Epithelial cell of prostate (primary cell): ENCODE measurements around the gene LRRK1.

Experiments used
- DNase-seq: peaks from one replicate; pipeline ENCODE4 v3.0.0-alpha.2; 2011; ENCODE audit warnings: low read depth, low spot score
- H3K27ac ChIP-seq: fragments of 450-650 bp; 2 replicates; pipeline ENCODE4 v1.5.1; 2017; ENCODE audit warnings: mild to moderate bottlenecking

LRRK1 gene

GRCh38 chr15:101000271-101000681 is 81.1 kb downstream of the LRRK1 start:
- no peak for DNase-seq
- H3K27ac ChIP-seq: no peak overlapping the region

- no peak for DNase-seq
- no peak overlapping the region for H3K27ac ChIP-seq
These were observed 81.9 kb downstream of the LRRK1 start for GRCh38 chr15:101001056-101001455.

DNA sequence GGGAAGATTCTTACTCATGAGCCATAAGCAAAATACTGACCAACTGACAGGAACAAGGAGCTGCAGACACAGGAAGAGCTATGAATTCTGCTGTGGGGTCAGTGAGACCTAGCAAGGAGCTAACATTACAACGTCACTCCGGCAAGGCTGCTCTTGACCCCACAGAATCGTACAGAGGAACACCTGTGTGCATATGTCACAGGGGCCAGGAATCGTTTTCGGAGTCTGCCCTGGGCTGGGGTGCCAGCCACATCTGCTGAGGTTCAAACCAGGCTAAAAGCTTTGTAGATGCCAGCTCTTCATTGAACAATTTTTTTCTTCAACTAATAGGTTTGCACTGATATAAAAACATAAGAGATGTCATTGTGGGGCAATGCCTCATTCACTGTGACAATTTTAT is 82.6 kb downstream of the LRRK1 start:
- H3K27ac ChIP-seq: no peak overlapping the region
- DNase-seq: no peak

DNA sequence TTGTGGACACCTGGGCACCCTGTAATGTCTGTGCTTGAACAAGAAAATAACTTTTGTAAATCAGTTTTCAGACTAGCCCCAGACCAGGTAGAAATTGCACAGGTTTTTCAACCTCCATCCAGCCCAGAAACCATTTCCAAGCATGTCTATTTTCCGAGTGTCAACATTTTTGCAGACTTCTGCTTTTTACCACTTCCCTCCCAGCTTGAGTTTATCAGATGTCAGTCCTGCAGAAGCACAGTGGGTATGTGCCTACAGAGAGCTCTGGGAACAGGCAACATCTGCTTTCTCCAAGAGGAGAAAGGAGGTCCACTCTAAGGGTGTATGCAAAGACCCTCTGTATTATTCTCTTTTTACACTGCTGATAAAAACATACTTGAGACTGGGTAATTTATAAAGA is 83.9 kb downstream of the LRRK1 start:
- DNase-seq: no peak
- H3K27ac ChIP-seq: no peak overlapping the region

- no peak overlapping the region for H3K27ac ChIP-seq
- no peak for DNase-seq
These were observed 84.5 kb downstream of the LRRK1 start for GRCh38 chr15:101003706-101004105.

DNA sequence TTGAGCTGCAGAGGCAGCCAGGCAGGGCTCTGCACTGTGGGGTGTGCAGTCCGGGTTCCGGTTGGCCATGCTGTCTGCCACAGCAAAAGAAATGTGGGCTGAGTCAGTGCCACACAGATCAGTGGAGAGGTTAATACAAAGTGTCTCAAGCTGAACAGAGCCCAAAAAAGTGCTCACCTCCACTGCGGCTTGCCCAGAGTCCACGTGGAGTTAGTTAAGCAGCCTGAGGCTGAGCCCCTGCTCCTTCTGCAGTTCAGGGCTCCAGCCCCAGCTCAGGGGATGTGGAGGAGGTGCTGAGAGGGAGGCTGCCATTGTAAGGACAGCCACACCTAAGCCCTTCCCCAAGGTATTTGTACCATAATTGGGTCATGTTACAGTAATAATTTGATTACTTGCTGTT is 85.3 kb downstream of the LRRK1 start:
- H3K27ac ChIP-seq: no peak overlapping the region
- DNase-seq: no peak

- H3K27ac ChIP-seq: no peak overlapping the region
- DNase-seq: no peak
These were observed 86.0 kb downstream of the LRRK1 start for GRCh38 chr15:101004986-101005747.

DNA sequence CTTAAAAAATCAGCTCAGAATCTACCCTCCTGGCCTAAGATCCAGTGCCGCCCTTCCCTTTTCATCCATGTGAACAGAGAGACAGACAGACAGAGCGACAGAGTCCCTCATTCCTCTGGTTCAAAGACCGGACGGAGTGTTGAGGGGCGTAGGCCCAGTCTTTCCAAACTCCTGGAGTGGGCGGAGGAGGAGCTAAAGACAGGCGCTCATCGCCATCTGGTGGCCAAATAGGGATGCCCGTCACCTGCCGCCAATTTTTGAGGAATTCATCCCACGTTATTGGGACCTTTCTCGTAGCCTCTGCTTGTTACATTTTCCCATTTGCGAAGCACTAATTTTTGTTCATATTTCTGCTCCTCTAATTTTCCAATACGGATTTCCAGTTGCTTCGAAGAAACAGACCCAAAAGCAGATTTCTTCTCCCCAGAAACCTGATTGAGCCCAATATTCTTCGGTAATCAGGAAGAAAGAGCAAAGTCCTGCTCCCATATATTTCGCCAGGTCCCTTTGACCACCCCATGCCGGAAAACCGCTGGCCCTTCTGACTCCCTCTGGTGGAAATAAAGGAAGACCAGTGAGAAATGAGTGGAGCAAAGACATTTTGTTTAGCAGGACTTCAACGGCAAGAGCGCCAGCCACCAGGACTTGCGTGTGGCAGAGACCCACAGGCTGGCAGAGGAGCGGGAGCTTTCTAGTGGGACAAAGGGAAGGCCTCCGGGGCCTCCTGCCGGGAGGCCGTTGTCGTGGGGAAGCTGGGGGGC is 88.0 kb downstream of the LRRK1 start:
- H3K27ac ChIP-seq: no peak overlapping the region
- DNase-seq: no peak

DNA sequence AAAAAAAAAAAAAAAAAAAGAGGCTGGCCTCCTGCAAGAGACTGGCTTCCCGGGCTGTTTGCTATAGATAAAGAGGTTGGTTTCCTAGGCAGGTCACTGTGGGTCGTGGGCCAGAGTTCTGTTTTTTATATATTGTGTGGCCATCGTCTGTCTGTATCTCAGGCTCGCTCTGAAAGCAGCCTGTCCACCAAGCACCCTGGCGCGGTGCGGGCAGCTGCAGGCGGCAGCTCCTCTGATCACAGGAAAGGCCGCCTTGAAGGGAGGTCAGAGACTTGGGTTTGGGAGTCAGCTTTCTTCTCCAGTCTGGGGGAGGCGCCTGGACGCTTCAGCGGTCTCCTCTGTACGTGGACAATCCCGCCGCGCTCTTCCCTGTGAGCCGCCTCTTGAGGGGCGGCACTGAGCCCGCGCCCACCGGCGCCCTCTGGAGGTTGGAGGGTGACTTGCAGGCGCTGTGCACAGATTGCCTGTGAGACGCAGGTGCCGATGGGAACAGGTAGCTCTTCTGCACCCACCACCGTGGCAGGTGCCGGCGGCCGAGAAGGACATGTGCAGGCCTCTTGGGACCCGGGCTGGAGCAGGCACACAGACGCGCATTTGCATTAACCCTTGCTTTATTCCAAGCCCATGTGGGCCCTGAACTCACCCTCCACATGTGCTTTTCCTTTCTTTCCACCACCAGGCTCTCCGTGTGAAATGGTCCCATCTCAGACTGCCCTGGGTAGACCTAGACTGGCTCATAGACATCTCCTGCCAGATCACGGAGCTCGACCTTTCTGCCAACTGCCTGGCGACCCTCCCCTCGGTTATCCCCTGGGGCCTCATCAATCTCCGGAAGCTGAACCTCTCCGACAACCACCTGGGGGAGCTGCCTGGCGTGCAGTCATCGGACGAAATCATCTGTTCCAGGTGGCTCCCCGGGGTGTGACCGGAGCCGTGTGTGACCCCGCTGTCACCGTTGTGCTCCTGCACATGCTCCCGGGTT is 89.3 kb downstream of the LRRK1 start:
- H3K27ac ChIP-seq: no peak overlapping the region
- no peak for DNase-seq

- no peak overlapping the region for H3K27ac ChIP-seq
- no peak for DNase-seq
These were observed 90.0 kb downstream of the LRRK1 start for GRCh38 chr15:101009176-101009575.

DNA sequence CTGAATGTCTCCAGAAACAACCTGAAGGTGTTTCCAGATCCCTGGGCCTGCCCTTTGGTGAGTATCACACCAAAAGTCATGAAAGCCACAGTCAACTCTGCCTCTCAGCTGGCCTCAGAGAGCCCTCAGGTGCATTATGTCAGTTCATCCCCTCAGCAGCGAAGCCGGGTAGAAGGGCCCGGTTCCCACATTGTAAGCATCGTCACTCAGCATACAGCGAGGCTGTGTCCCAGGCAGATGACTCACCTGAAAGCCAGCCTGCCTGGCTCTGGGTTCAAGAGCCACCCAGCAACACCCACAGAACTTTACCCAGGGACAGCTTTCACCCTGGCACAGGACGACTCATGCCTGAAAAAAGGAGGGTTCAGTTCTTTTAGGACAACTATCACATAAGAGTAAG is 91.6 kb downstream of the LRRK1 start:
- H3K27ac ChIP-seq: no peak overlapping the region
- no peak for DNase-seq

DNA sequence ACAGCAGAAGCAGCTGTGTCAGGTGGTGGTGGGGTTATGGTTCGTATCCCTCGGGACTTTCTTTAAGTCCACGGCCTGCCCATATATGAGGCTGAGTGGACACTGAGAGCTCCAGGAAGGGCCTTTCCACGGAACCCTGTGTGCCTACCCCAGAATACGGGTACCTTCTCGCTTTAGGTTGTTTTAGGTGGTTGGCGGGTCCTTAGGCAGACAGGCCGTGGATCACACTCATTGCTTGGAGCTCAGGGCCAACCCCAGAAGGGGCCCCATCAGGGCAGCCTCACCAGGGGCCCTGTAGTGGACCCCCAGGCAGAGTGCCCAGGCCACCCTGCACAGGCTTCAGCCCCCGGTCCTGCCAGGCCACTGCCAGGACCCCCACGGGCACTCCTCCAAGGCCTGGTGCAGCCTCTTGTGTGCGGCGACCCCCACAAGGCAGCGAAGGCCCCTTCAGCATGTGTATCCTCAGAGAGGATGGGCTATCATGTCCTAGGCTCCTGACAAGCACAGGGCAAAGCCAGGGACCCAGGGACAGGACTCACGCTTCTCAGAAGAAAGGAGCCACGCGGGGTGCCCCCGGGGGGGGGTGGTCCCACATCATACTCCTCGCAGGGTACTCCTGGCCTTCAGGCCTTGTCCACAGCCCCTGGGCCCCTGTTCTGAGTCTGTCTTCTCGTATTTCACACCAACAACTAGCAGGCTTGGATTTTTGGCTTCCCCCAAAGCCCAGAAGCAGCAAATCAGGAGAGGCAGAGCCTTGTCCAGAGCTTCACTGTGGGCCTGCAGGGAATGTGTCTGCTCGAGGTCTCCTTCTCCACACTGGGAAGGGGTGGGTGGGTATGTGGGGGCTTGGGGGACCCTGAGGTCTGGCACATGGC is 93.4 kb downstream of the LRRK1 start:
- no peak overlapping the region for H3K27ac ChIP-seq
- DNase-seq: no peak

DNA sequence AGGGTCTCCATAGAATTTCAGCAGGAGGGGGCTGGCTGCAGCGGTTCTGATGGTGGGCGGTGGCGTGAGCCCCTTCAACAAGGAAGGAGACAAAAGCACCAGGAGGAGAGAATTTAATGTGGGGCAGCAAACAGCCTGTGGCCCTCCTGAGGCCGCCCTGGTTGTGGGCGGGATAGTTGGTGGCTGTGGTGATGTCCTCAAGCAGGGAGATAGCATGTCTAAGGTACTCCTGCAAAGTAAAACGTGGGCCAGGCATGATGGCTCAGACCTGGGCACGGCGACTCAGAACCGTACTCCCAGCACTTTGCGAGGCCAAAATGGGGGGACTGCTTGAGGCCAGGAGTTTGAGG is 94.0 kb downstream of the LRRK1 start:
- DNase-seq: no peak
- H3K27ac ChIP-seq: no peak overlapping the region

DNA sequence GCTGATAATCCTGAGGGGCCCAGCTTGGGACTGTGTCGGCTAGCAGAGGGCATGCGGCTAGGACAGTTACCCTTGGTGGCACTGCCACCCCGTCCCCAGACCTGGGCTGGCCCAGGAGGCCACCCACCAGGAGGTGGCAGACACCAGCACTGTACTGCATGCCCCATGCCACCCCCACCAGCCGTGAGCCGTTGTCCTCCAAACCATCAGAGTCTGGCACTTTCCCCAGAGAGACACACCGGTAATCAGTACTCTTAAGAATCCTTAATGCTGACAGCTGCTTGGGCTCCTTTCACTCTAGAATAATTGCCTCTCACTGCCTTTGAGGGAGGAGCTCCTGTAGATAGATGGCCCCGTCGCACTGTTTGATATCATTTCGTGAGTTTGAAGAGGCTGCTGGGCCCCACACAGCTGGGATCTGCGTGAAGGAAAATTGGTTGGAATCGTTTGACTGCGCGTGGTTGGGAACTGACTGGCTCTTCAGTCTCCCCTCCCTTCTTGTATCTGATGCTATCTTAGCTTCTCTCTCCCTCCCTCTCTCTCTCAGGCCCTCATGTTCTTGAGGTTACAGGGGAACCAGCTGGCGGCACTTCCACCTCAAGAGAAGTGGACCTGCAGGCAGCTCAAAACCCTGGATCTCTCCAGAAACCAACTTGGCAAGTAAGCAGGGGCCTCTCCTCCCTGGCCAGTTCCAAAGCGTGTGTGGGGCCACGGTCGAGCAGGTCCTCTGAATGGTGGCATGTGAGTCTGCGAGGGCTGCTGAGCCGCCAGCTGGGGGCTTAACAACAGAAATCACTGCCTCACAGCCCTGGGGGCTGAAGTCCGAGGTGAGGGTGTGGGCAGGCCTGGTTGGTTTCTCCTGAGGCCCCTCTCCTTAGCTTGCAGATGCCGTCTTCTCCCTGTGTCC is 94.9 kb downstream of the LRRK1 start:
- no peak for DNase-seq
- no peak overlapping the region for H3K27ac ChIP-seq

GRCh38 chr15:101014921-101015841 is 96.0 kb downstream of the LRRK1 start:
- DNase-seq: no peak

GRCh38 chr15:101016581-101016980 is 97.4 kb downstream of the LRRK1 start:
- H3K27ac ChIP-seq: no peak overlapping the region
- no peak for DNase-seq

More at GRCh38 chr15:101014921-101015841, 96.0 kb downstream of the LRRK1 start:
- H3K27ac ChIP-seq: no peak overlapping the region

- H3K27ac ChIP-seq: no peak overlapping the region
- DNase-seq: no peak
These were observed 98.1 kb downstream of the LRRK1 start for GRCh38 chr15:101017093-101017754.
